Smooth muscle cell of the brain vasculature (primary cell): ENCODE measurements around the gene DNAAF3.
A peak's percentile ranks its signal among the peaks of the same experiment; 100 is the strongest.

Experiments
- DNase-seq: peaks from one replicate; pipeline ENCODE4 v3.0.0-alpha.2; 2012; ENCODE audit warnings: low read depth, low spot score

DNAAF3 gene

DNA sequence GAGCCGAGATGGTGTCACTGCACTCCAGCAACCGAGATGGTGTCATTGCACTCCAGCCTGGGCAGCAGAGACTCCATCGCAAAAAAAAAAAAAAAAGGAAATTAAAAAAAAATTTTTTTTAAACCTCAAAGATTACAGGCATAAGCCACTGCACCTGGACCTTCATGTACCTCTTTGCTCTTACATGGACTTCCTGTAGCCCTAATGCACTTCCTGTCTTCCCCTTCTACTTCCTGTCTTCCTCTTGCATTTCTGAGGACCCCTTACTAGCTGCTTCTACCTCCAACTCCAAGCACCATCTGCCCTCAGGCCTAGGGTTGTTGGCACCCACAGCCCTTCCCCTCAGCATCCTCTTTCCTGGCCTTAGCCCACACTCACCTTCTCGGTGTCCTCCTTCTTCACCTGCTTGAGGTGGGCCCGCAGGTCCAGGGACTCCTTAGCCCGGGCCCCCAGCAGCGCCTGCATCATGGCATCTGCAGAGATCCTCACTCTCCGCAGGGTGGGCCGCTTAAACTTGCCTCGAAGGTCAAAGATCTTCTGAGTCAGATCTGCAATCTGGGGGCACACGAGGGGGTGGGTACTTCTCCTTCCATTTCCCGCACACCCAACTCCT lies 12.7 kb downstream of the DNAAF3 start:
- no peak for DNase-seq

DNA sequence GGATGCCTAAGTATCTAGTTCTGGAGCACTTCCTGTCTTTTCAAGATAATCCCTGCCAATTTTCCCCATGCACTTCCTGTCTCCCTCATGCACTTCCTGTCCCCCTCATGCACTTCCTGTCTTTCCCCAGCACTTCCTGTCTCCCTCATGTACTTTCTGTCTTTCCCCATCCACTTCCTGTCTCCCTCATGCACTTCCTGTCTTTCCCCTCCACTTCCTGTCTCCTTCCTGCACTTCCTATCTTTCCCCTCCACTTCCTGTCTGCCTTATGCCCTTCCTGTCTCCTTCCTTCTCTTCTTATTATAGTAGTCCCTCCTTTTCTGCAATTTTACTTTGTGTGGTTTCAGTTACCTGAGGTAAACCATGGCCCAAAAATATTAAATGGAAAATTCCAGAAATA lies 14.4 kb downstream of the DNAAF3 start:
- no peak for DNase-seq

- no peak for DNase-seq
These were observed 17.1 kb downstream of the DNAAF3 start, which contains the start of gene TNNT1 for GRCh38 chr19:55149078-55150003. Gene TNNT1, minus strand, starts transcription at chr19:55149206. Its CDS starts 2,049 bp downstream, at chr19:55147157.

DNA sequence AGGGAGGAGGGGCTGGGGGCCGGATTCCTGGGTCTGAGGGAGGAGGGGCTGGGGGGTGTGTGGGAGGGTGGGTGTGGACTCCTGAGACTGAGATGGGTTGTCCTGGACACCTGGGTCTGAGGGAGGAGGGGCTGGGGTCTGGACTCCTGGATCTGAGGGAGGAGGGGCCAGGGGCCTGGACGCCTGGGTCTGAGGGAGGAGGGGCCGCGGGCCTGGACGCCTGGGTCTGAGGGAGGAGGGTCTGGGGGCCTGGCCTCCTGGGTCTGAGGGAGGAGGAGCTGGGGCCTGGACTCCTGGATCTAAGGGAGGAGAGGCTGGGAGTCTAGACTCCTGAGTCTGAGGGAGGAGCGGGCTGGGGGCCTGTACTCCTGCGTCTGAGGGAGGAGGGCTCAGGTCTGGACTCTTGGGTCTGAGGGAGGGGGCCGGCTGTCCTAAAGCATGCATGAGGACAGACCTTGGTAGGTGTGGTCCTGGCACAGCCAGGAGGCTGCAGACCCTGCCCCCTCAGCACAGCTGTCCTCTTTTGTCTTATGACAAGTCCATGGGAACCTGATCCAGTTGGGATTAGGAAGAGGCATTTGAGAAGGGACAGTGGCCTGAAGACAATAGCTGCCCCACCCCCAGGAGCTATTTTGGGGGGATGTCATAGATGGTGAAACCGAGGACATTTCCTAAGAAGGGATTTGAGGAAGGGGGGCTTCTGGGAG lies 18.7 kb downstream of the DNAAF3 start:
- no peak for DNase-seq

DNA sequence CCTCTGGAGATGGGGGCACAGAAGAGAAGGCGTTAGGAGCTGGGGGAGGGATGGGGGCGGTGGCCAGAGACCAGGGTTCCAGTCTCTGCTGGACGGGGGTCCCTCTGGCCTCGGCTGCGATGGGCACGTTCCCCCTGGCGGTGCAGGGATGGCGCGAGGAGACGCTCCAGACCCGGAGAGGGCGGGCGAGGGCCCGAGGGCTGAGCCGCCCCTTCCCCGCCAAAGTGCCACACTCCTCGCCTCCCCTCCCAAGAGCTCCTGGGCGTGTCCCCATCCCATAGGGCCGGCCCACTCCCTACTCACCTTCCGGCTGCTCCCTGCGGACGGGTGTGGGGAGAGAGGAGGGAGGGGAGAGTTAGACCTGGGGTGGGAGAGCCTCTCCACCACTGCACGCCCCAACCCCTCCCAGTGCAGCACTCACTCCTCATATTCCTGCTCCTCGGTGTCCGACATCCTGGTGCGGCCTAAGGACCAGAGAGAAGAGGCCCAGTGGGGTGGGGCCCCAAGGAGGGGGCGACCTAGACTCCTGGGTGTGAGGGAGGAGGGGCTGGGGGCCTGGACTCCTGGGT lies 19.6 kb downstream of the DNAAF3 start:
- DNase-seq = no peak

DNA sequence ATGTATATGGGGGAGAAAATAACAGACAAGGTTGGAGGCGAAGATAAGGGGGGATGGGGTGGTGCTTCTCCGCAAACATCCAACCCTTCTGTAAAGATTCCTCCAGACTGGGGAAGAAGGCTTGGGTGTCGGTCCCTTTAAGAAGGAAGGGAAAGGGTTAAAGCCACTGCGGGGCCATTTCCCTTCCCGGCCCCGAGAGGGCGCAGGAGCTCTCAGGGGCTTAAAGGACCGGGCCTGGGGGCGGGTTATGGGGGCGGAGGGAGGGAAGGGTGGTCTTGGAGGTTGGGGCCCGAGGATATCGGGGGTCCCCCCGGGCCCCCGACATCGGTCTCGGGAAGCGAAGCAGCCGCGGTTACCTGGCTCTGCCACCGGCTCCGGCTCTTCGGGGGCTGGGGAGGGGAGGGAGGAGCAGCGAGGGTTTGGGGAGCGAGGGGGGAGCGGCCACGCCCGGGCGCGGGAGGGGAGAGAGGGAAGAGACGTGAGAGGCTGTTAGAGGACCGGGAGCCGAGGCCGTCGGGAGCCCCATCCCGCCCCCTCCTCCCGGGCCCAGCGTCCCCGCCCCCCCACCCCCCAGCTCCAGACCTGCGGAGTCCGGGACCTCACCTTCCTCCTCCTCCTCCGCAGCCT lies 20.2 kb downstream of the DNAAF3 start:
- no peak for DNase-seq

DNA sequence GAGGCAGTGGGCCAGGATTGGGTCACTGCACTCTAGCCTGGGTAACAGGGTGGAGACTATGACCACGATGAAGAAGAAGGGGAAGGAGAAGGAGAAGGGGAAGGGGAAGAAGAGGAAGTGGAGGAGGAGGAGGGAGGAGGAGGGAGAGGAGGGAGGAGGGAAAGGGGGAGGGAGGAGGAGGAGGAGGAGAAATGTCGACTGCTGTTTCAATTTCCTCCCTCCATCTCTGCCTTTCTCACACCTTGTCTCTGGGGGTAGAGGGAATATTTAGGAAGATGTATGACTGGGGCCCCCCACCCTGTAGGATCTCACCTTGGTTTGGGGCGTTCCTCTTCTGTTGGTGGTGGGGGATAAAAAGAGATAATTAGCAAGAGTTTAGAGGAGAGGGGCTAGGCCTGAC lies 21.2 kb downstream of the DNAAF3 start:
- no peak for DNase-seq

DNA sequence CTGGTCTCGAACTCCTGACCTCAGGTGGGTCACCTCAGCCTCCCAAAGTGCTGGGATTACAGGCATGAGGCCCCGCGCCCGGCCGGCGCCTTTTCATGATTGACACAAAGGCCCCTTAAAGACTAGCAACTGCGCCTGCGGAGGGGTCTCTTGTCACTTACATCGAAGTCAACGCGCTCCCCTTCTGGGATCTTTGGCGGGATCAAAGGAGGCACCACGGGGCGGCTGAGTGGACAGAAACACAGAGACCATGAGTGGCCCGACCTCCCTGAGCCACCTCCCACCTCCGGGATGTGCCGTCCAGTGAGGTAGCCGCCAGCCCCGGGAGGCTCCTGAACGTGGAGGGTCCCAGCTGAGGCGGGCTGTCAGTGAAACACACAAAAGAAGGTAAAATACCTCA lies 24.7 kb downstream of the DNAAF3 start:
- DNase-seq = no peak

- no peak for DNase-seq
These were observed 28.5 kb downstream of the DNAAF3 start for GRCh38 chr19:55137915-55138314.

- DNase-seq = no peak
These were observed 29.9 kb downstream of the DNAAF3 start for GRCh38 chr19:55136399-55137102.

GRCh38 chr19:55134736-55135135 lies 31.7 kb downstream of the DNAAF3 start:
- DNase-seq = no peak

- no peak for DNase-seq
These were observed 32.6 kb downstream of the DNAAF3 start for GRCh38 chr19:55133639-55134444.

GRCh38 chr19:55132453-55133129 lies 33.8 kb downstream of the DNAAF3 start:
- DNase-seq = no peak

DNA sequence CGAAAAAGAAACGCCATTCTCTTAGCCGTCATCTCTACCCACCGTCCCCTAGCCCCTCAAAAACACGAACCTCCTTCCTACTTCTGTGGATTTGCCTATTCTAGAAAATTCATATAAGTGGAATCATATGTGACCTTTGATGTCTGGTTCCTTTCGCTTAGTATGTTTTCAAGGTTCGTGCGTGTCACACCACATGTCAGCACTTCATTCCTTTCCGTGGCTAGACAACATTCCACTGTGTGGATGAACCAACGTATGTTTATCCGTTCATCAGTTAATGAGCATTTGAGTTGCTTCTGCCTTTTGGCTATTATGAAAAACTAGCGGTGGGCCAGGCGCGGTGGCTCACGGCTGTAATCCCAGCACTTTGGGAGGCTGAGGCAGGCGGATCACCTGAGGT lies 35.0 kb downstream of the DNAAF3 start:
- no peak for DNase-seq

GRCh38 chr19:55119053-55119452 lies 47.4 kb downstream of the DNAAF3 start:
- DNase-seq = no peak

- DNase-seq = peak; percentile 28
These were observed 47.9 kb downstream of the DNAAF3 start for GRCh38 chr19:55118401-55118991.

- peak; percentile 98 for DNase-seq
These were observed 48.6 kb downstream of the DNAAF3 start for GRCh38 chr19:55117663-55118391.
